Measurements from ENCODE around the gene ASCL3.

GRCh38 chr11:8971924-8972316 lies 29.1 kb upstream of the ASCL3 start:
- TF ChIP-seq CTCF (conservative IDR thresholded peaks at IDR 0.05; ENCODE audit: low read depth, low read length) (no peak), EZH2 (IDR thresholded peaks at IDR 0.05; ENCODE audit: borderline replicate concordance, low read depth, low read length, poor library complexity, severe bottlenecking) (no peak)

All from A673 (cell line).